ENCODE results near the gene CCDC57. TPM values are rescaled to one million over a fixed set of nuclear protein-coding genes. Genes with fewer than 3 reads are reported as not detected.

Gene CCDC57
- total RNA-seq, 4 donors from 2014 or later = 23.5 to 87.5 (median 48.3) TPM

GRCh38 chr17:82157046-82158035 lies 55.3 kb downstream of the CCDC57 start:
- TF ChIP-seq EP300 (IDR thresholded peaks at IDR 0.05; ENCODE audit: low read depth) (no peak), POLR2A (IDR thresholded peaks at IDR 0.05) (no peak), CTCF (IDR thresholded peaks at IDR 0.05) (no peak), POLR2AphosphoS5 (IDR thresholded peaks at IDR 0.05) (no peak)
- 90% methylated on average over 35 of the region's 36 CpGs; no CpG with 5 or more reads in 1 of the 2 donors for WGBS, 2 donors (ENCODE audit: low coverage in 1 of 2)
- H3K27me3 ChIP-seq = no peaks in the 10 kb centered on the region
- H3K27ac ChIP-seq = no peak overlapping the region
- H3K9me3 ChIP-seq = no peaks in the 10 kb centered on the region
- in situ Hi-C loops (cut with MboI; ENCODE audit: low pct_ligation_motif_present in 1 of 4, low pct_unique_long_range_greater_than_20kb in 1 of 4, low sequenced_read_pairs in 3 of 4) (loop anchor here (5.0 to 25.0 kb wide), 4 partner anchors 120 to 195 kb away; partner anchors contain the start of genes DCXR (in 3 of the 4), RAC3 (in 3 of the 4) and NOTUM (in 1 of the 4)), intact Hi-C loops (cut with DNase I; ENCODE audit: low total_unique reads) (no loop called here)
- H3K4me3 ChIP-seq = no peak overlapping the region
- H3K36me3 ChIP-seq = peaks cover 0 to 5% (median 0%) of the 10 kb centered on the region in 4 donors
- no peaks in the 10 kb centered on the region for H3K4me1 ChIP-seq
- DNase-seq = no peak

DNA sequence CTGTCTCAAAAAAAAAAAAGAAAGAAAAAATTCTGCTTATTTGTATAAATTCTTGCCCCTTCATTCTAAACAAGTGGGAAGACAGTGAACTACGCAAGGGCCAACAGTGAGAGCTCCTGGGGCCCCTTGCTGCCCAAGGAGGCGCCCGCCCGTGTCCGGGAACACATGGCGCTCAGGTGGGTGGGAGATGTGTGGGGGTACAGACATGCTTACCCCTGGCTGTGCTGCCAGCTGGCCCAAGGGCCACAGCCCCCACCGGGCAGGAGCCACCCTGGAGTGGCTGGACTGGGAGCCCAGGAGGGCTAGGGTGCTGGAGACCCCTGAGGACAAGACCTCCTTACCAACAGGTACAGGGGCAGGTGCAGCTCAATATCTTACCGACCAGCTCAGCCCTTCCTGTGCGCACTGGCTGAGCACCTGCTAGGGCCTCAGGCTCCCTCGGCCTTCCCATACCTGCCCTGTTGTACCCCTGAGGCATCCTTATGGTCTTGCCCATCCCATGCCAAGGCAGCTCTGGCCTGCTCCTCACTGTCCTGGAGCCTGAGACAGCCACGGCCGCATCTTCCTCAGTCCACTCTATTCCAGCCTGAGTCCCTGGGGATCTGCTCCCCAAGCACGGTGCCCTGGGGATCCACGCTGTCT lies 56.2 kb downstream of the CCDC57 start:
- 83 to 92% methylated on average over 5 to 14 of the region's 14 CpGs for WGBS, 2 donors (ENCODE audit: low coverage in 1 of 2)
- intact Hi-C loops (cut with DNase I; ENCODE audit: low total_unique reads) = no loop called here
- TF ChIP-seq CTCF (IDR thresholded peaks at IDR 0.05) = no peak
- no peak for TF ChIP-seq EP300 (IDR thresholded peaks at IDR 0.05; ENCODE audit: low read depth)
- no peak for TF ChIP-seq POLR2AphosphoS5 (IDR thresholded peaks at IDR 0.05)
- Histone ChIP-seq H3K4me3 (no peak overlapping the region), H3K4me1 (no peaks in the 10 kb centered on the region), H3K9me3 (no peaks in the 10 kb centered on the region), H3K27ac (no peak overlapping the region), H3K27me3 (no peaks in the 10 kb centered on the region), H3K36me3 (peaks cover 0 to 5% (median 0%) of the 10 kb centered on the region in 4 donors)
- in situ Hi-C loops (cut with MboI; ENCODE audit: low pct_ligation_motif_present in 1 of 4, low pct_unique_long_range_greater_than_20kb in 1 of 4, low sequenced_read_pairs in 3 of 4) = loop anchor here (5.0 to 25.0 kb wide), 4 partner anchors 119 to 194 kb away; partner anchors contain the start of genes DCXR (in 3 of the 4), RAC3 (in 3 of the 4) and NOTUM (in 1 of the 4)
- no peak for DNase-seq

- Histone ChIP-seq H3K27ac (no peak overlapping the region), H3K36me3 (peaks cover 0 to 5% (median 0%) of the 10 kb centered on the region in 4 donors), H3K27me3 (no peaks in the 10 kb centered on the region), H3K4me1 (no peaks in the 10 kb centered on the region), H3K4me3 (no peak overlapping the region), H3K9me3 (no peaks in the 10 kb centered on the region)
- 87% methylated on average over 5 of the region's 9 CpGs; no CpG with 5 or more reads in 1 of the 2 donors for WGBS, 2 donors (ENCODE audit: low coverage in 1 of 2)
- TF ChIP-seq EP300 (IDR thresholded peaks at IDR 0.05; ENCODE audit: low read depth) = no peak
- no peak for TF ChIP-seq POLR2A (IDR thresholded peaks at IDR 0.05)
- no peak for TF ChIP-seq POLR2AphosphoS5 (IDR thresholded peaks at IDR 0.05)
- no peak for TF ChIP-seq CTCF (IDR thresholded peaks at IDR 0.05)
- no peak for DNase-seq
- in situ Hi-C loops (cut with MboI; ENCODE audit: low pct_ligation_motif_present in 1 of 4, low pct_unique_long_range_greater_than_20kb in 1 of 4, low sequenced_read_pairs in 3 of 4) (loop anchor here (5.0 to 25.0 kb wide), 4 partner anchors 118 to 193 kb away; partner anchors contain the start of genes DCXR (in 3 of the 4), RAC3 (in 3 of the 4) and NOTUM (in 1 of the 4)), intact Hi-C loops (cut with DNase I; ENCODE audit: low total_unique reads) (no loop called here)
Observed at GRCh38 chr17:82155606-82156005, 57.0 kb downstream of the CCDC57 start.

All from transverse colon (tissue), 4 donors.